Effector memory CD4-positive, alpha-beta T cell (primary cell): ENCODE data around the gene PUM1.
"Not testable (repeated sequence)": the region's sequence is repeated elsewhere in the genome, so short reads cannot be mapped to it uniquely, and the experiment has no call there.

Experiments used
- DNase-seq, 3 donors: peaks; one replicate each; pipeline ENCODE4 v3.0.0-alpha.2; 2020
- H3K27ac ChIP-seq: 2 replicates; pipeline ENCODE4 v1.7.0; 2013; ENCODE audit warnings: mild to moderate bottlenecking, low read length, moderate library complexity; ENCODE audit not compliant: insufficient read depth, poor library complexity, severe bottlenecking
- H3K27me3 ChIP-seq: replicated peaks from 2 replicates; pipeline ENCODE4 v1.7.0; 2013; ENCODE audit warnings: mild to moderate bottlenecking, low read length; ENCODE audit not compliant: insufficient read depth, control insufficient read depth, poor library complexity, severe bottlenecking
- H3K36me3 ChIP-seq: 2 replicates; pipeline ENCODE4 v1.7.0; 2013; ENCODE audit warnings: mild to moderate bottlenecking, low read length, moderate library complexity; ENCODE audit not compliant: control insufficient read depth, insufficient read depth
- H3K4me1 ChIP-seq: 2 replicates; pipeline ENCODE4 v1.7.0; 2013; ENCODE audit warnings: low read length, mild to moderate bottlenecking; ENCODE audit not compliant: control insufficient read depth, insufficient read depth, poor library complexity, severe bottlenecking
- H3K4me3 ChIP-seq: 2 replicates; pipeline ENCODE4 v1.7.0; 2013; ENCODE audit warnings: low read length, low read depth, mild to moderate bottlenecking; ENCODE audit not compliant: insufficient read depth, poor library complexity, severe bottlenecking
- H3K9me3 ChIP-seq: 2 replicates; pipeline ENCODE4 v1.7.0; 2013; ENCODE audit warnings: mild to moderate bottlenecking, low read length, moderate library complexity; ENCODE audit not compliant: control insufficient read depth

Gene PUM1

GRCh38 chr1:30950700-30951099 lies 114.8 kb downstream of the PUM1 start:
- no peak overlapping the region for H3K4me3 ChIP-seq
- no peaks in the 10 kb centered on the region for H3K9me3 ChIP-seq
- no peak overlapping the region for H3K27ac ChIP-seq
- DNase-seq, result no peak
- H3K27me3 ChIP-seq, result no peaks in the 10 kb centered on the region
- no peaks in the 10 kb centered on the region for H3K4me1 ChIP-seq
- peaks cover 76% of the 10 kb centered on the region for H3K36me3 ChIP-seq

GRCh38 chr1:30950053-30950452 lies 115.5 kb downstream of the PUM1 start:
- Histone ChIP-seq H3K27ac (no peak overlapping the region), H3K36me3 (peaks cover 82% of the 10 kb centered on the region), H3K4me1 (no peaks in the 10 kb centered on the region), H3K4me3 (no peak overlapping the region), H3K9me3 (no peaks in the 10 kb centered on the region), H3K27me3 (no peaks in the 10 kb centered on the region)
- DNase-seq, result no peak

GRCh38 chr1:30949487-30949838 lies 116.1 kb downstream of the PUM1 start:
- H3K9me3 ChIP-seq, H3K27me3 ChIP-seq, H3K4me3 ChIP-seq, H3K27ac ChIP-seq, H3K4me1 ChIP-seq, DNase-seq: not testable (repeated sequence)
- H3K36me3 ChIP-seq, result peaks cover 83% of the 10 kb centered on the region

GRCh38 chr1:30948813-30949486 lies 116.6 kb downstream of the PUM1 start:
- not testable (repeated sequence) for H3K4me1 ChIP-seq, DNase-seq, H3K27me3 ChIP-seq, H3K9me3 ChIP-seq, H3K27ac ChIP-seq, H3K4me3 ChIP-seq
- peaks cover 83% of the 10 kb centered on the region for H3K36me3 ChIP-seq

GRCh38 chr1:30948278-30948677 lies 117.2 kb downstream of the PUM1 start:
- Histone ChIP-seq H3K9me3 (no peaks in the 10 kb centered on the region), H3K4me3 (no peak overlapping the region), H3K27me3 (no peaks in the 10 kb centered on the region), H3K36me3 (peaks cover 83% of the 10 kb centered on the region), H3K4me1 (no peaks in the 10 kb centered on the region), H3K27ac (no peak overlapping the region)
- no peak for DNase-seq

GRCh38 chr1:30947212-30947611 lies 118.3 kb downstream of the PUM1 start:
- Histone ChIP-seq H3K4me3 (no peak overlapping the region), H3K27ac (no peak overlapping the region), H3K27me3 (no peaks in the 10 kb centered on the region), H3K36me3 (peaks cover 82% of the 10 kb centered on the region), H3K4me1 (no peaks in the 10 kb centered on the region), H3K9me3 (no peaks in the 10 kb centered on the region)
- no peak for DNase-seq

- DNase-seq, result no peak
- Histone ChIP-seq H3K4me3 (no peak overlapping the region), H3K27me3 (no peaks in the 10 kb centered on the region), H3K27ac (no peak overlapping the region), H3K36me3 (peaks cover 75% of the 10 kb centered on the region), H3K9me3 (no peaks in the 10 kb centered on the region), H3K4me1 (no peaks in the 10 kb centered on the region)
Observed at GRCh38 chr1:30942326-30942963, 123.1 kb downstream of the PUM1 start.

- peaks cover 77% of the 10 kb centered on the region for H3K36me3 ChIP-seq
- no peaks in the 10 kb centered on the region for H3K27me3 ChIP-seq
- H3K27ac ChIP-seq, result no peak overlapping the region
- DNase-seq, result no peak
- H3K9me3 ChIP-seq, result no peaks in the 10 kb centered on the region
- no peaks in the 10 kb centered on the region for H3K4me1 ChIP-seq
- H3K4me3 ChIP-seq, result no peak overlapping the region
Observed at GRCh38 chr1:30940541-30940940, 125.0 kb downstream of the PUM1 start.

- no peaks in the 10 kb centered on the region for H3K9me3 ChIP-seq
- no peak overlapping the region for H3K4me3 ChIP-seq
- no peak for DNase-seq
- peaks cover 71% of the 10 kb centered on the region for H3K36me3 ChIP-seq
- H3K4me1 ChIP-seq, result no peaks in the 10 kb centered on the region
- no peaks in the 10 kb centered on the region for H3K27me3 ChIP-seq
- no peak overlapping the region for H3K27ac ChIP-seq
Observed at GRCh38 chr1:30936541-30937171, 128.9 kb downstream of the PUM1 start.

GRCh38 chr1:30935758-30936157 lies 129.8 kb downstream of the PUM1 start:
- H3K4me1 ChIP-seq, DNase-seq, H3K27ac ChIP-seq, H3K9me3 ChIP-seq, H3K27me3 ChIP-seq, H3K4me3 ChIP-seq: not testable (repeated sequence)
- peaks cover 62% of the 10 kb centered on the region for H3K36me3 ChIP-seq
